HG02884 (cell line): Measurements from ENCODE around the gene WDFY3.
"Not testable (repeated sequence)": the region's sequence is repeated elsewhere in the genome, so short reads cannot be mapped to it uniquely, and the experiment has no call there.

ENCODE experiments used
- ATAC-seq: cut with Tn5 transposase; IDR thresholded peaks from one replicate; pipeline ENCODE4 v1.9.1; 2021; ENCODE audit warnings: mild to moderate bottlenecking, moderate library complexity; ENCODE audit not compliant: unreplicated experiment

Gene WDFY3

GRCh38 chr4:84857296-84857695 is 109.2 kb downstream of the WDFY3 start:
- no peak for ATAC-seq

DNA sequence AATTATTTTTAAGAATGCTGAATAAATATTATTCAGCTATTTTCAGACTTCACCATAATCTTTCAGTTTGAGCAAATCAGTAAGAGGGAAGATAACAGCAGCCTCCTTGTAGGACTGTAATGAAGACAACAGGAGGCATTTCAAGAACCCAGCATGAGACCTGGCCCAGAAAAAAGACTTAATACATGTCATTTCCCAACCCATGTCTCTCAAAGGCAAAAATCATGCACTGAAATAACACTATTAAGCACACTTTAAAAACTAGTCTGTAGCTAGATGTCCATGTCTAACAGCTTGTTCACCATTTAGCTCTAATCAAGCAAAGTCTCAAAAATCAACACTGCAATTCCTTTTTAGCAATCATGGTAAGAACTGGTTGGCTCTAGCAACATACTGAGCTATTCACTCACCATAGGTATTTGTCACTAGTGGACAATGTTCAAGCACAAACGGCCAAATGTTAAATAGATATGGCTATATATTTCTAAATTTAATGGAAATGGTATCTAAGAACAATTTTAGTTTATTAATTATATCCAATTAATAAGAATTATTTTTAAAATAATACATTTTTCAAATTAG is 109.9 kb downstream of the WDFY3 start:
- ATAC-seq = no peak

DNA sequence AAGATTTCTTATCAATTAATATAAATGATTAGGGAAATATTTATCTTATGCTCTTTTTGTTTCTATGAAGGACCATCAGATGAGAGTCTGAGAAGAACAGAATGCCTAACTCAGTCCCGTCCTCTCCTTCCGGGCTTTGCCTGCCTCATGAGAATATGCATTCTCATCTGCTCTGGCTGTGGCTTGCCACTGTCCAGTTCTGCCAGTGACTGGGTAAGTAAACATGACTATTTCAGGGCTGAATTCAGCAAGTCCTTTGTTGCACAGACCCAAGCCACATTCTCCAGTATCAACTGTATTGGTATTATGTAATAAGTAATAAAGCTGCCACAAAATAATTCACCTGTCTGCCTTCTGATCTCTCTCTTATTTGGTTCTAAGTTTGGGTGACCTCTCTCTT is 110.7 kb downstream of the WDFY3 start:
- no peak for ATAC-seq

- ATAC-seq = no peak
Observed at GRCh38 chr4:84852081-84852480, 114.4 kb downstream of the WDFY3 start.

DNA sequence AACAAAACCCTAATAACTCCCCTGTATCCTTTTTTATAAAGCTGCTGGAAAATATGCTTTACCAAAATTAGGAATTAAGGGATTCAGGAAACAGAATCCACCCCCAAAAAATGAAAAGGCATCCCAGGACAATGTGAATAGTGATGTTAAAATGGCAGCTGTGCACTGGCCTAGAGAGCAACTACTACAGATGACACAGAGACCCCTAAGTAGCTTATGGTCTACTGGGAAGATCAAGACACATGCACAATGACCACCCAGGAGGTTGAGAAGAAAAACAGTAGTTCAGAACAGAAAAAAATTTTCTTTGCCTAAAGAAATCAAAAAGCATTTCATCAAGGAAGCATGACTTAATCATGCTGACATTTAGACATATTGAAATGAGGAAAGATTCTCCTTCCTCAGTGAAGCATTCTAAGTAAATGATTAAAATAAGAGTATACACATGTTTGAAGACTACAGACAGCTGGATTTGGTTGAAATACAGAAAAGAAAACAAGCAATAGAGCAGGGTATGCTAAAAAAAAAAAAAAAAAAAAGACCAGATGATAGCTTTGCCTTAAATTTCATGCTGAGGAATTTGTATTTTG is 117.3 kb downstream of the WDFY3 start:
- ATAC-seq = no peak

DNA sequence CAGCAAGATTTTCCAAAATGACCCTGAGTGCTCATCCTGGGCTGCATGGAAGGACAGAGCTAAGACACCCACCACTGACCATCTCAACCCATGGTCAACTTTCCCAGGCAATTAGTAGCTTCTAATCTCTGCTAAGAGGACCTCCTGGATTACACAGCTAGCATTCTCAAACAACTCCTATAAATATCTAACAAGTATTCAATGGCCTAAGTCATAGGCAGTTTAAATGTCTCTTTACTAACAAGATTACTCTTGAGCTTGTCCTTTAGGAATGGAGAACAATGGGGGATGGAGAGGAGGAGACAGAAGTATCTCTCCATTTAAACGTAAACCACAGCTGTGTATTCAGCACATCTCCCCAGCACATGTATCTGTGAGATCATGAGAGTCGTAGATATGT is 118.1 kb downstream of the WDFY3 start:
- no peak for ATAC-seq

- no peak for ATAC-seq
Observed at GRCh38 chr4:84847978-84848377, 118.5 kb downstream of the WDFY3 start.

DNA sequence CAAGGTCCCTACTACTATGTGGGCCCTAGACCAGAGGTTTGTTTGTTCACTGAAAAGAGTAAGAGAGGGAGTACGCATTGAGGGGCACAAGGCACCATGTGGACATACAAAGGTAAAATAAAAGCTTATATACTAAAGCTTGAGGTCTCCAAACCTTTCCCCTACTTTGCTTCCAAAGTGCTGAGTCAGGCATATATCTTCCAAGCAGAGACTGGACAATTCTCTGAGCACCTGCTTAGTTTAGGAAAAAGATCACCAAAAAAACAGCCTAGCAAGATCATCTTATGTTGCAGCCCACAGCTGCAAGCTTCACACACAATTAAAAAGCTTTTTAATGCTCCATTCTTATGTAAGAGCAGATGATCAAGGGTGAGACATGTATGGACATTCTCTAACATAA is 119.5 kb downstream of the WDFY3 start:
- ATAC-seq = no peak

DNA sequence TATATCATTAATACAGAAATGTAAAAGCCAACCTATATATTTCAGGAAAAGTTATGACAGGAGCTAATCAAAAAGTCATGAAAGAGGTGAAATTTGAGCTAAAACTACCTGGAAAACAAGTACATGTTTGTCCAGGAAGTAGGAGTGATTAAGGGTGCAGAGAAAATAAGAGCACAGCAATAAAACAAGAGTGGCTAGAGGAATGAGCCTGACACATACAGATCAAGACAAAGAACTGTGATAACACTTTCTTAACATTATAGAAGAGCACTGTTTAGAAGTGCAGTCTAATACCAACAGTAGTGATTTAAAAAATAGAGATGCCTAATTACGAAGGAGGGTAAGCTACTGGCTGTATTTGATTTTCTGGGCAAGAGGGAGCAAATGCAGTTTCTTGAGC is 125.1 kb downstream of the WDFY3 start:
- no peak for ATAC-seq

DNA sequence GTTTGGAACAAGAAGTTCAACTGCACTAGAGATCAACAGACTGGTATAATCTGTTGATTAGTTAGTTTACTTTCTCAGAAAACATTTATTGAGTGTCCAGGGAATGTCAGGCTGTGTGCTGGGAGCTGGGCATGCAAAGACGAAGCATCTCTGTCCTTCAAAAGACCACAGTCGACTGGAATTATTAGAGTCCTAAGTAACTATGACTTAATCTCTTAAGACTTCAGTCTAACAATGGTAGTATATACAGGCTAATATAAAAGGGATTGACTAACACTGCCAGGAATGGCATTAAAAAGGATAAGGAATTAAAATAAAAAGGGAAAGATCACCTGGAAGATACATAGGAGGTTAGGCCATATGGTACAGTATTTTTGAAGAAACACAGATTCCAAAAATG is 128.7 kb downstream of the WDFY3 start:
- ATAC-seq = no peak

DNA sequence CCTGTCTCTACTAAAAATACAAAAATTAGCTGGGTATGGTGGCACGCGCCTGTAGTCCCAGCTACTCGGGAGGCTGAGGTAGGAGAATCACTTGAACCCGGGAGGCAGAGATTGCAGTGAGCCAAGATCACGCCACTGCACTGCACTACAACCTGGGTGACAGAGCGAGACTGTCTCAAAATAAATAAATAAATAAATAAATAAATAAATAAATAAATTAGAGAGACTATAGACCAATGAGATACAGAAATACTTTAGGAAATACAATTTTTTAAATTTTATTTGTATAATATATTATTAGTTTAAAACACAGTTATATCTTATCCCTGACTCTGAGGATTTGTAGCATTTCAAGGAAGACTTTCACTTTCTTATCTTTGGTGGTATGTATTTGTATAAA is 136.9 kb downstream of the WDFY3 start:
- ATAC-seq = not testable (repeated sequence)

DNA sequence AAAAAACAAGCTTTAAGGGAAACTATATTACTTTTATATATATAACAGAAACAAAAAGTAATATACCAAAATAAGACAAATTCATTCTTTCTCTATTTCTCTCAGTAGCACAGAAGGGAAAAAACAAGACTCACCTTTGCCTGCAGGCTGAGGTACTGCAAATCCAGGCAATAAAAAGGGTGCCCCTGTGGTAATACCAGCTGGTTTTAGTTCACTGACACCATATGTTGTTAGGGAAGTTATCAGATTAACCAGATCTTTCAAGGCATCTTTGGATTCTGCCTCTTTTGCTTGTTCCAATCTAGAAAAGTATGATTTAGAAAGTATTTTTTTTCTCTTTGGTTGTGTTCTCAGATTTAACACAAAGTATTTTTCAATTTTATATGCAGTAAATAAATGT is 139.8 kb downstream of the WDFY3 start:
- no peak for ATAC-seq

DNA sequence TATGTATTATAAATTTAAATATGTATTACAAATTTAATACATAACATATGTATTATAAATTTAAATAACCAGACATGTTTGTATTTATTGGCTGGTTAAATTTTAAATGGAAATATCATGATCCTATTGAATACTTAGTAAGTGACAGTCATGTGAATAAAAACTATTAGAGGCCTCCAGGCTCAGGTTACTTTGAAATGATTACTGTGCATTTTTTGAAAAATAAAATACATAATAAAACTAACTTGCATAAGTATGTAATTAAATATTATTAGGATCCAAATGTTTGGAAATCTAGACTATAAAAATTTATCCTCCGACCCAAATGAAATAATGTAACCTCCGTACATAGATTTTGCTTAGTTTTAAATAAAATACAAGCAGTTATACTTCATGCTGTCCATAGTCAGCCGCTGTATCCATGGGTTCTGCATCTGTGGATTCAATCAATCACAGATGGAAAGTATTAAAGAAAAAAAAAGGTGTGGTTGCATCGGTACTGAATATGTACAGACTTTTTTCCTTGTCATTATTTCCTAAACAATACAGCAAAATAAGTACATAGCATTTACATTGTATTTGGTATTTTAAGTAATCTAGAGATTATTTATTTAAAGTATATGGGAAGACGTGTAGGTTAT is 140.7 kb downstream of the WDFY3 start:
- no peak for ATAC-seq

GRCh38 chr4:84821064-84821463 is 145.4 kb downstream of the WDFY3 start:
- ATAC-seq = no peak

GRCh38 chr4:84814094-84814750 is 152.3 kb downstream of the WDFY3 start:
- ATAC-seq = no peak

DNA sequence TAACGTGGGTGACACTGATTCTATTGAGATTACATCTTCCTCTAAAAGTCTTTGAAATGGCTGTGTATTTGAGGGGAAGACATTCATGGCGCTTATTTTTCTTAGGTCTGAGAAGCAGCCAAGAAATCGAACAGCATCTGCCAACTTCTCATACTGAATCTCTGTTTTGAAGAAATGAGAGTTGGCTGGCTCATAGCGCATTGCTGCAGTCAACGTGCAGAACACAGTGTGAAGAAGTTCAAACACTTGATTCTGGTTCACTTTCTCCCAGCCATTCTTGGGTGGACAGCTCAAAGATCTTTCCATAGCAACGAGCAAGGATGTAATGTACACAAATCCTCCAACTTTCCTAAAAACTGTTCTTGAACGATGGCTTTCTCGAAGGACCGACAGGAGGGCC is 156.5 kb downstream of the WDFY3 start:
- ATAC-seq = no peak

- ATAC-seq = no peak
Observed at GRCh38 chr4:84808332-84808731, 158.2 kb downstream of the WDFY3 start.

- not testable (repeated sequence) for ATAC-seq
Observed at GRCh38 chr4:84806541-84806940, 159.9 kb downstream of the WDFY3 start.

GRCh38 chr4:84804136-84804535 is 162.4 kb downstream of the WDFY3 start:
- no peak for ATAC-seq

DNA sequence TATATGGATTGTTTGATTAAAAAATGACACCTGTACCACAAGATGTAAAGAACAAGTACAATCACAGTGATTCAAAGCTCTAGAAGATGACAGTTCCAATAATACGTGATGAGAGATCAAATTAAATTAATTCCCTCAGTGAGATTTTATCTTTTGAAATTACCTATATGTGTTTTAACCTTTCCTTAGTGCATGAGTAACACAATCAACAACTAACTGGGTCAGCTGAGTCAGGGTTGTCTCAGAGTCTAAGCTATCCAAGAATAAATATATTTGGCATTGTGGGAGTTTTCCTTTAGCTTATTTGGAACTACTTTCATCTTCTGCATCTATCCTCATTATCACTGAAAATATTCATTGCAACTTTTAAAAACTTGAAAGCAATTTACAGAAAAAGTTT is 162.8 kb downstream of the WDFY3 start:
- no peak for ATAC-seq

DNA sequence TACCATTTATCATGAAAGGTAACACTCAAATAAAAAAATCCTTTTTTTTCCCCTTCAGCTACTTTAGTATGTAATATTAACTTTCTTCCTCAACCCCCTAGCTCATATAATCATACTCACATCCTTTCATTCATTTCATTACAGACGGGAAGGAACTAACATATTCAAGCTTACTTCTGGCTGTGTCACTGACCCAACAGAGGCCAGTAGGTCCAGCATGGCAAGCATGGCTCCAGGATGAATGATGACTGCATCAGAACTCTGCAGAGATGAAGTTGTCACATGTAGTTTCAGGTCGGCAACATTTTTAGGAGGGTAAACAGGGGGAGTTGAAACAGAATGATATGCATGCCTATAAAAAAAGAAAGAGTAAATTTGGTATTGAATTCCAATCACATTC is 163.4 kb downstream of the WDFY3 start:
- no peak for ATAC-seq

- no peak for ATAC-seq
Observed at GRCh38 chr4:84800256-84800655, 166.2 kb downstream of the WDFY3 start.
